Astrocyte (in vitro differentiated cells and primary cell): ENCODE data around the gene ZNF260.

Source experiments
- CTCF ChIP-seq: IDR thresholded peaks from 2 replicates; pipeline ENCODE4 v1.5.1; 2011; ENCODE audit warnings: low read depth, mild to moderate bottlenecking, inconsistent platforms, low read length, moderate library complexity; ENCODE audit not compliant: insufficient read depth
- EZH2 ChIP-seq: IDR thresholded peaks from 2 replicates; pipeline ENCODE4 v1.6.1; 2012; ENCODE audit warnings: mild to moderate bottlenecking, low read length, inconsistent platforms; ENCODE audit not compliant: insufficient read depth

GRCh38 chr19:36497001-36497400 lies 31.1 kb downstream of the ZNF260 start:
- TF ChIP-seq CTCF (no peak), EZH2 (no peak)
